ENCODE results near the gene RNF181. TPM values are rescaled to one million over a fixed set of nuclear protein-coding genes. Genes with fewer than 3 reads are reported as not detected.

Gene RNF181
- total and polyA plus RNA-seq, 2 of the 8 experiments (the other 6 are each of a cell fraction or from before 2014, with no cell fraction given), result 97.2 to 514 TPM

DNA sequence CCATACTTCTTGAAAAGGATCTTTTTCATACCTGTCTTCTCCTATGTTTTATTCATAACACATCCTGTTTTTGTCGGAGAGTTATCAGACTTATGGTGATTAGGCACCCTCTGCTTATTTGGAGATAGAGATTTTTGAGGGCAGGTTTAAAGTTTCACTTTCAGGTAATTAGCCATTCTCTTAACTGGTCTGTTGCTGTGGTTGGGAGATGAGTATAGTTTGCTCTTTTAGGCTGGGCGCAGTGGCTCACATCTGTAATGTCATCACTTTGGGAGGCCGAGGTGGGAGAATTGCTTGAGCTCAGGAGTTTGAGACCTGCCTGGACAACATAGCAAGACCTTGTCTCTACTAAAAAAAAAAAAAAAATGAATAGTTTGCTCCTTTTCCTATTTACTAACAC is 47.2 kb downstream of the RNF181 start (continued):
- no peak for TF ChIP-seq CHD2 (IDR thresholded peaks at IDR 0.05; ENCODE audit: low read length)
- no peak for TF ChIP-seq POLR2A (IDR thresholded peaks at IDR 0.05; ENCODE audit: control extremely low read depth in 1 of 2, low read depth in 2 of 2, low read length in 2 of 2)

Measured in H1 (cell line).